Esophagus squamous epithelium (tissue), 4 donors: Measurements from ENCODE around the gene FOXK2.

Experiments
- POLR2A ChIP-seq, 4 donors: fragments of 450-650 bp; IDR thresholded peaks; one replicate each; pipeline ENCODE4 v1.6.1; 2017; ENCODE audit warnings: antibody characterized with exemption in 4 of 4, mild to moderate bottlenecking in 4 of 4, moderate library complexity in 3 of 4
- TF ChIP-seq, protein P1 (sequence below), 6 experiments: fragments of 450-650 bp in 4 of 6; fragments of 200-600 bp in 2 of 6; sonication (generic) in 2 of 6; IDR thresholded peaks; one replicate each; pipeline ENCODE4 v1.5.1; 2016 to 2019; ENCODE audit warnings: antibody characterized with exemption in 6 of 6, mild to moderate bottlenecking in 4 of 6, moderate library complexity in 4 of 6

DNA sequence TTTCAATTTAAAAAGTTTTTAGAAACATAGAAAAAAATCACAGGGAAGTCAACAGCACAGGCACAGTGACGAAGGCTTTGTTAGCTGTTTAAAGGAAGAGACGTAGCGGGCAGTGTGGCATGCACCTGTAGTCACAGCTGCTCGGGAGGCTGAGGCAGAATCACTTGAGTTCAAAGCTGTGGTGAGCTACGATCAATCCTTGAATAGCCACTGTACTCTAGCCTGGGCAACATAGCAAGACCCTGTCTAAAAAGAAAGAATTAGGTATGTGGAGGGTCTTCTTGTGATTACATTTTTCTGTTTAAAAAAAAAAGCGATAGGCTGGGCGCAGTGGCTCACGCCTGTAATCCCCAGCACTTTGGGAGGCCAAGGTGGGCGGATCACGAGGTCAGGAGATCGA lies 50.1 kb downstream of the FOXK2 start:
- TF ChIP-seq, protein P1, sequence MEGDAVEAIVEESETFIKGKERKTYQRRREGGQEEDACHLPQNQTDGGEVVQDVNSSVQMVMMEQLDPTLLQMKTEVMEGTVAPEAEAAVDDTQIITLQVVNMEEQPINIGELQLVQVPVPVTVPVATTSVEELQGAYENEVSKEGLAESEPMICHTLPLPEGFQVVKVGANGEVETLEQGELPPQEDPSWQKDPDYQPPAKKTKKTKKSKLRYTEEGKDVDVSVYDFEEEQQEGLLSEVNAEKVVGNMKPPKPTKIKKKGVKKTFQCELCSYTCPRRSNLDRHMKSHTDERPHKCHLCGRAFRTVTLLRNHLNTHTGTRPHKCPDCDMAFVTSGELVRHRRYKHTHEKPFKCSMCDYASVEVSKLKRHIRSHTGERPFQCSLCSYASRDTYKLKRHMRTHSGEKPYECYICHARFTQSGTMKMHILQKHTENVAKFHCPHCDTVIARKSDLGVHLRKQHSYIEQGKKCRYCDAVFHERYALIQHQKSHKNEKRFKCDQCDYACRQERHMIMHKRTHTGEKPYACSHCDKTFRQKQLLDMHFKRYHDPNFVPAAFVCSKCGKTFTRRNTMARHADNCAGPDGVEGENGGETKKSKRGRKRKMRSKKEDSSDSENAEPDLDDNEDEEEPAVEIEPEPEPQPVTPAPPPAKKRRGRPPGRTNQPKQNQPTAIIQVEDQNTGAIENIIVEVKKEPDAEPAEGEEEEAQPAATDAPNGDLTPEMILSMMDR (IDR thresholded peaks at IDR 0.05) = no peak
- TF ChIP-seq POLR2A (IDR thresholded peaks at IDR 0.05) = no peak
